Eye (tissue), 1 donor: ENCODE data around the gene SCAPER.
"Not testable (repeated sequence)": the region's sequence is repeated elsewhere in the genome, so short reads cannot be mapped to it uniquely, and the experiment has no call there.

Experiments used
- DNase-seq: peaks from one replicate; pipeline ENCODE4 v3.0.0-alpha.2; 2015

SCAPER gene

GRCh38 chr15:76334438-76335306 lies 570.5 kb downstream of the SCAPER start:
- no peak for DNase-seq

GRCh38 chr15:76333720-76334437 lies 571.3 kb downstream of the SCAPER start:
- peak; percentile 41 for DNase-seq

GRCh38 chr15:76333309-76333708 lies 571.8 kb downstream of the SCAPER start:
- DNase-seq = no peak

GRCh38 chr15:76332796-76333195 lies 572.3 kb downstream of the SCAPER start:
- DNase-seq = no peak

DNA sequence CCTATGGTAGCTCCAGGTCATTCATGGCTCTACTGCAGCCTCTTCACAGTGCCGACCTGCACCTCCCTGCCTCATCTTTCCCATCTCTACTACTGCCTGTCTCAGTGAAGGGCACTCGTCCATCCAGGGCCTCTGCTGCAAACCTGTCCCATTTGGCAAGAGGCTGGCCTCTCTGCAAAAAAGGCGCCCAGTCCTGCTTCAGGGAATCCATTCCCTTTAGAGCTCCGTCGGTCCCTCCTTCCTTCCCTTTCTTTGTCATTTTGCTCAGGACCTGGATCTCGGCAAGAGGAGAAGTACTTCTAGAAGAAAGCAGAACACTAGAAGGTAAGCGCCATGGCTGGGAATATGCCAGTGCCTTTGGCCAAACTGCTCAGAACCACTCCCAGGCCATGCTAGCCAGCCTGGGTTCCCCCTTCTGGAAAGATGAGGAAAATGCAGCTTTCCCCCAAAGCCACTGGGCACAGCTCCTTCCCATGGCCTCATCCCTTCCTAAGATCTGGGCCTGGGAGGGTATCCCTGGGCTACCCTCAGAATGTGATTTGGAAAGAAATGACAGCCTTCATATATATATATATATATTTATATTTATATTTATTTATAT lies 575.0 kb downstream of the SCAPER start:
- DNase-seq = peak; percentile 61

- DNase-seq = no peak
These were observed 576.2 kb downstream of the SCAPER start for GRCh38 chr15:76328958-76329357.

DNA sequence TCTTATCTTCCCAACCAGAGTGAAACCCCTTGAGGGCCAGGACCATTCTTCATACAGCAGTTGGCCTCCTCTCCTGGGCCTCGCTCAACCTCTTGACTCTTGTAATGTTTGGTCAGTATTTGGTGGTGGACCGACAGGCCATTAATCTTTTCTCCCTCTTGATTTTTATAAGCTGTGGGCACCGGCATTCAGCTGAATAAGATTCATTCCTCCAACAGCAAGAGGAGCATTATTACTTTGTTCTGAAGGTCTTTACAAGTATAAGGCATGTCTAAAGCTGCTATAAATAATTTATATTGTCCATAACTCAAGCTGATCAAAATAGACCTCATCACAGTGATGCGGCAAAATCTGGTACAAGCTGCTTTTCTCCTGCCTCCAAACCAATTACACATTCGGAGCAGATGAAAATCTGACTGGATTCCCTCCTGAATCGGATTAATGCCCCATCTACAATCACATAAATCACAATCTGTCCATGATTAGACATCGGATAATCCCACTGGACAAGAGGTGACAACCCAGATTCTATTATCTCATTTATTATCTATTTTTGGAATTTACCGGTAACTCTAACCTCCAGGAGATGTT lies 576.9 kb downstream of the SCAPER start:
- peak; percentile 21 for DNase-seq

DNA sequence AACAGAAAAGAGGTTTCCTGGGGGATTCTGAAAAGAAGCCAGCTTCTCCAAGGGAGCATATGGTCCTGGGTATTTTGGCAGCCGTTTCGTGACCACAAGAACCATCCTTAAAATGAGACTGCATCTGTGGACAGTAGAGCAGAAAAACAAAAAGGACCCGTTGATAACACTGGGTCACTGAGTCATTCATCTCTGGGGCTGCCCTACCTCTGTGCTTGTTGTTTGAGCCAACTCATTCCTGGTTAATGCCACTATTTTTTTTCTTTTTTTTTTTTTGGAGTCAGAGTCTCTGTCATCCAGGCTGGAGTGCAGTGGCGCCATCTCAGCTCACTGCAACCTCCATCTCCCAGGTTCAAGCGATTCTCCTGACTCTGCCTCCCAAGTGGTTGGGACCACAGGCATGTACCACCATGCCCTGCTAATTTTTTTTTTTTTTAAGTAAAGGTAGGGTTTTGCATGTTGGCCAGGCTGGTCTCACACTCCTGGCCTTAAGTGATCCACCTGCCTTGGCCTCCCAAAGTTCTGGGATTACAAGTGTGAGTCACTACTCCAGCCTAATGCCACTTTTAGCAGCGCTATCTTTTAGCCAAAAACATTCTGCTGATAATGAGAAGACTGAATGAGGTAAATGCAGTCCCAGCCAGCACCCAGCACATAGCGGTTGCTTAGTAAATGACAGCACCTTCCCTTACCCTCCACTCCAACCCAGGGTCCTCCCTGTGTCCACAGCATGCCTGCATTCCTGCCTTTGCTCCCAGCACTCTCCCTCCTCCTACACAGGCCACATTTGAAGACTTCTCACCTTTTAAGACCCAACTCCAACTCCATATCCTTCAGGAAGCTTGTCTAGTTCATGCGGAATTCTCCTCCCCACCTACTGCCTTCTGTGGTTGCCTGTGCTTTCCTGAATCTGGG lies 577.7 kb downstream of the SCAPER start:
- DNase-seq = no peak

DNA sequence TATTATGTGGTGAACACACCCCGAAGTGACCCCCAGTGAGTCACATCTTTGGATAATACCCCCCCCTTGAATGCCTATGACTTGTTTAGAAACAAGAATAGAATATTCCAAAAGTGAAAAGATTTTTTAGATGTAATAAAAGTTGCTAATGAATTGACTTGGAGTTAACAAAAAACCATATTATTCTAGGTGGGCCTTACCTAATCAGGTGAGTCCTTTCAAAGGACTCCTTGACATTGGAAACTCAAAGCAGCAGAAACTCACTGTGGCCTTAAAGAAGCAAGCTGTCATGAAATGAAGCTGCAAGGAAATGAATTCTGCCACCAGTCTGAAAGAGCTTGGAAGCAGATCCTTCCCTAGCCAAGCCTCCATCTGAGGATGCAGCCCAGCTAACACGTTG lies 579.4 kb downstream of the SCAPER start:
- no peak for DNase-seq

- DNase-seq = no peak
These were observed 581.1 kb downstream of the SCAPER start for GRCh38 chr15:76324066-76324465.

- DNase-seq = no peak
These were observed 583.5 kb downstream of the SCAPER start for GRCh38 chr15:76321602-76322001.

DNA sequence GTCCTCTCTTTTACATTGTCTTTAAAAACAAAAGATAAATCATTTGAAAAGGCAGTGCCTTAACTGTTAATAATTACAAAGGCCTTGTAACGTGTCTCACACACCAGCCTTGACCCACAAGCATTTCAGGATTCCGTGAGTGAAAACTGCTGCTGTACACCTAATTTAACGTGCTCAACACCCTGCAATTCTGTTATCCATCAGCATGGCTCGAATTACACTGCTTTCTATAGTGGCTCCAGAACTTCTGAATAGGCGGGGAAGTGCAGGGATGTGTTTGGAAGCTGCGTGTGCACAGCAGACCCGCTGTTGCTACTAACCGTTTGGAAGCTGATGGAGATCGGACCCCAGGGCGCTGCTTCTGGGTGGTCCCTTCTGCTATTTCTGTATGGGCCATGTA lies 584.0 kb downstream of the SCAPER start:
- DNase-seq = no peak

- no peak for DNase-seq
These were observed 585.1 kb downstream of the SCAPER start for GRCh38 chr15:76320012-76320411.

GRCh38 chr15:76313731-76314130 lies 591.4 kb downstream of the SCAPER start:
- DNase-seq = no peak

GRCh38 chr15:76313175-76313567 lies 592.0 kb downstream of the SCAPER start:
- not testable (repeated sequence) for DNase-seq

GRCh38 chr15:76312540-76313174 lies 592.5 kb downstream of the SCAPER start:
- DNase-seq = no peak

- DNase-seq = peak; percentile 98
These were observed 593.8 kb downstream of the SCAPER start, which contains the start of gene ETFA for GRCh38 chr15:76311100-76311953. Gene ETFA (minus strand): TSS chr15:76311469. CDS start chr15:76311388, 81 bp downstream.

GRCh38 chr15:76310475-76311099 lies 594.6 kb downstream of the SCAPER start:
- no peak for DNase-seq

- no peak for DNase-seq
These were observed 595.4 kb downstream of the SCAPER start for GRCh38 chr15:76309601-76310330.
